BE2C (cell line): Measurements from ENCODE around the gene FOXO6.

Experiments used
- DNase-seq: peaks from one replicate; pipeline ENCODE4 v3.0.0-alpha.2; 2020
- H3K27me3 ChIP-seq: fragments of 250-450 bp; sonication (Bioruptor Pico); 2 replicates; pipeline ENCODE4 v1.5.1; 2020; ENCODE audit warnings: mild to moderate bottlenecking
- H3K36me3 ChIP-seq: fragments of 250-450 bp; sonication (Bioruptor Pico); 2 replicates; pipeline ENCODE4 v1.5.1; 2020; ENCODE audit warnings: mild to moderate bottlenecking
- H3K4me1 ChIP-seq: fragments of 250-450 bp; sonication (Bioruptor Pico); 2 replicates; pipeline ENCODE4 v1.5.1; 2020
- H3K4me3 ChIP-seq: 2 replicates; pipeline ENCODE4 v1.5.1; 2011; ENCODE audit warnings: low read depth, low read length
- H3K9me3 ChIP-seq: fragments of 250-450 bp; sonication (Bioruptor Pico); 2 replicates; pipeline ENCODE4 v1.5.1; 2020
- CTCF ChIP-seq: IDR thresholded peaks from 2 replicates; pipeline ENCODE4 v1.5.1; 2012; ENCODE audit warnings: mild to moderate bottlenecking, low read depth, low read length

Gene FOXO6

GRCh38 chr1:41426201-41426890 lies 65.1 kb downstream of the FOXO6 start:
- Histone ChIP-seq H3K4me3 (no peak overlapping the region), H3K4me1 (no peaks in the 10 kb centered on the region), H3K9me3 (no peaks in the 10 kb centered on the region), H3K27me3 (no peaks in the 10 kb centered on the region), H3K36me3 (no peaks in the 10 kb centered on the region)
- TF ChIP-seq CTCF, result no peak
- DNase-seq, result no peak

GRCh38 chr1:41427122-41427913 lies 66.1 kb downstream of the FOXO6 start:
- Histone ChIP-seq H3K9me3 (no peaks in the 10 kb centered on the region), H3K36me3 (no peaks in the 10 kb centered on the region), H3K4me3 (no peak overlapping the region), H3K4me1 (peaks cover 5% of the 10 kb centered on the region), H3K27me3 (no peaks in the 10 kb centered on the region)
- no peak for TF ChIP-seq CTCF
- DNase-seq, result no peak

GRCh38 chr1:41427916-41428737 lies 66.9 kb downstream of the FOXO6 start:
- H3K4me1 ChIP-seq, result peaks cover 13% of the 10 kb centered on the region
- DNase-seq, result no peak
- H3K27me3 ChIP-seq, result no peaks in the 10 kb centered on the region
- no peaks in the 10 kb centered on the region for H3K36me3 ChIP-seq
- no peaks in the 10 kb centered on the region for H3K9me3 ChIP-seq
- H3K4me3 ChIP-seq, result no peak overlapping the region
- no peak for TF ChIP-seq CTCF

GRCh38 chr1:41428738-41429640 lies 67.8 kb downstream of the FOXO6 start:
- Histone ChIP-seq H3K4me1 (peaks cover 13% of the 10 kb centered on the region), H3K27me3 (no peaks in the 10 kb centered on the region), H3K9me3 (no peaks in the 10 kb centered on the region), H3K36me3 (no peaks in the 10 kb centered on the region), H3K4me3 (no peak overlapping the region)
- DNase-seq, result no peak
- TF ChIP-seq CTCF, result no peak

GRCh38 chr1:41429641-41430035 lies 68.4 kb downstream of the FOXO6 start:
- H3K27me3 ChIP-seq, result no peaks in the 10 kb centered on the region
- H3K36me3 ChIP-seq, result no peaks in the 10 kb centered on the region
- TF ChIP-seq CTCF, result no peak
- no peak for DNase-seq
- no peak overlapping the region for H3K4me3 ChIP-seq
- H3K9me3 ChIP-seq, result no peaks in the 10 kb centered on the region
- H3K4me1 ChIP-seq, result peaks cover 13% of the 10 kb centered on the region
